Measurements from ENCODE around the gene HS3ST4.

Gene HS3ST4

DNA sequence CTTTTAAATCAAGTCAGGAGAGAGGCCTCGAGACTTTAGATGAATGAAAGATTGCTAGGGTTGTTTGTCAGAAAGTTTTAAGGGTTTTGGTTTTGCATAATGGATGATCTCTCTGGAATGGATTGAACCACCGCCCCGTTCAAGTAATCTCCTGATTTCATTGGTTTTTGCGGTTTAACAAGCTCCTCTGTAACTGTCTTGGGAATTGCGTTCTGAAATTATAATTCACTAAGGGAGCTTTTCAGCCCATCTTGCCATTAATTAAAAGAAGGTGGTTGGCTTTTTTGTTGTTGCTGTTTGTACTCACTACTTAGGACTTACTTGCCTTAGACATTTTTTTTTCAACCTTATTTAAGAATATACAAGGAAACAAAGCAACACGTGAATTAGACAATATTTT is 8.8 kb downstream of the HS3ST4 start:
- H3K27me3 ChIP-seq (ENCODE audit: low read depth, low read length): peaks cover under 1% of the 10 kb centered on the region
- H3K4me1 ChIP-seq (ENCODE audit: control insufficient read depth in 1 of 2, insufficient read depth in 2 of 2, low read length in 2 of 2): no peaks in the 10 kb centered on the region
- no peaks in the 10 kb centered on the region for H3K36me3 ChIP-seq (ENCODE audit: control insufficient read depth in 1 of 2, insufficient read depth in 2 of 2, low read length in 2 of 2)
- no peak overlapping the region for H3K27ac ChIP-seq (ENCODE audit: low read length)
- H3K9me3 ChIP-seq (ENCODE audit: control insufficient read depth in 1 of 2, low read length in 2 of 2): no peaks in the 10 kb centered on the region
- H3K4me3 ChIP-seq (ENCODE audit: low read depth in 1 of 2, low read length in 2 of 2): no peak overlapping the region

DNA sequence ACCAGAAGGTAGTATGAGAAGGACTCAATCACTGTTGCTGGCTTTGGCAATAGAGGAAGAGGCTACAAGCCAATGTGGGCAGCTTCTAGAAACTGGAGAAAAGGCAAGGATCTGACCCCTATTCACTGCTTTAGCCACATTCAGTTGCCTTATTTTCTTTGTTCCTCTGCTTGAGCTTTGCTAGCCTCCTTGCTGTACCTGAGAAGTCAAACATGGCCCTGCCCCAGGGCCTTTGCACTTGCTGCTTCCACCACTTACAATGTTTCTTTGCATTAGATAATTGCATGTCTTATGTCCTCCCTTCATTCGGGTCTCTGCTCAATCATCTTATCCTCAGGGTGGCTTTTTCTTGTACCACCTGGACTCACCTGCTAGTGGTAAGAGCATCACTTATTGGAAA is 15.8 kb downstream of the HS3ST4 start:
- H3K9me3 ChIP-seq (ENCODE audit: control insufficient read depth in 1 of 2, low read length in 2 of 2): peaks cover 0 to 3% of the 10 kb centered on the region in 2 donors
- H3K27ac ChIP-seq (ENCODE audit: low read length): no peak overlapping the region
- H3K4me3 ChIP-seq (ENCODE audit: low read depth in 1 of 2, low read length in 2 of 2): no peak overlapping the region
- H3K27me3 ChIP-seq (ENCODE audit: low read depth, low read length): no peaks in the 10 kb centered on the region
- H3K4me1 ChIP-seq (ENCODE audit: control insufficient read depth in 1 of 2, insufficient read depth in 2 of 2, low read length in 2 of 2): no peaks in the 10 kb centered on the region
- H3K36me3 ChIP-seq (ENCODE audit: control insufficient read depth in 1 of 2, insufficient read depth in 2 of 2, low read length in 2 of 2): no peaks in the 10 kb centered on the region

DNA sequence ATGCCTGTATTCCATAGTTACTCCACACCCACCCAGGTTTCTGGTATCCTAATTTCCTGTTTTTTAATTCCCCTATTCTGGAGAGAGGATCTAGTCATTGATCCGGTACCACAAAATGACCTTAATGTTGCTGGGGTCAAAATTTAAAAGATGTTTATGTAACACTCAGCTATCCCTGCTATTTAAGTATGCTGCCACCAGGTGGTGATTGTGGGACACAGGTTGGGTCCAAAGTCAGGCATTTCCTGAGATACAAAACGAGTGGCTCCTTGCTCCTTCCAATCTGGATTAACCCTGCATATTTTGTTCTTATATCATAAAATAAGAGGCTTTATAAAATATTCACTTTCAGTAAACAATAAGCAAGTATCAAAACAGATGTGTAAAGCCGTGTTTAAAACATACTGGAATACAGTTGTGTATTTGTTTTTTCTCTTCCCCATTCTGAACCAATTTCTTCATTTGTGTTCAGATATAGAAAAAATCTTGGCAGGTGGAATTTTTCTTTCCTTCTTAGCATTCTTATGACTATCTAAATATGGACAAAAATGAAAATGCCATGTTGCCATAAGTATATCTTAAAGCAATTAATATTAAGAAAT is 16.3 kb downstream of the HS3ST4 start:
- peaks cover 0 to 3% of the 10 kb centered on the region in 2 donors for H3K9me3 ChIP-seq (ENCODE audit: control insufficient read depth in 1 of 2, low read length in 2 of 2)
- no peaks in the 10 kb centered on the region for H3K4me1 ChIP-seq (ENCODE audit: control insufficient read depth in 1 of 2, insufficient read depth in 2 of 2, low read length in 2 of 2)
- H3K27ac ChIP-seq (ENCODE audit: low read length): no peak overlapping the region
- H3K4me3 ChIP-seq (ENCODE audit: low read depth in 1 of 2, low read length in 2 of 2): no peak overlapping the region
- no peaks in the 10 kb centered on the region for H3K27me3 ChIP-seq (ENCODE audit: low read depth, low read length)
- no peaks in the 10 kb centered on the region for H3K36me3 ChIP-seq (ENCODE audit: control insufficient read depth in 1 of 2, insufficient read depth in 2 of 2, low read length in 2 of 2)

DNA sequence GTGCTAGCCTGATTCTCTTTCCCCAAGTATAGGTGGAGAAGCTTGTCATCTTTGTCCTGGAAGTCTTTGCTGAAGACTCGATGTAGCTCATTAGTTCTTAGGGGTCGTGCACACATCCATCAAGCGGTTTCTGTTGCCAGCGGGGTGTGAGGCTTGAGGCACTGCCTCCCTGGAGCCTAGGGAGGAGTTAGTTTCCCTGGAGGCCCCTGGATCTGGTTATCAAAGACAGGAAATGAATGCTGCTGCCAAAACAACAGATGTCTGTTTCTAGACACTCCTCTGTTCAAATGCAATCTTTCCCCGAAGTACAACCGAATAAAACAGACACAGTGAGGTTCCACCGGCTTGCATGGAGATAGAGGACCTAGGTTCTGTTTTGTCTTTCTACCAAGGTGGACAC is 17.5 kb downstream of the HS3ST4 start:
- Histone ChIP-seq H3K9me3 (ENCODE audit: control insufficient read depth in 1 of 2, low read length in 2 of 2) (peaks cover 0 to 3% of the 10 kb centered on the region in 2 donors), H3K4me3 (ENCODE audit: low read depth in 1 of 2, low read length in 2 of 2) (no peak overlapping the region), H3K27me3 (ENCODE audit: low read depth, low read length) (no peaks in the 10 kb centered on the region), H3K4me1 (ENCODE audit: control insufficient read depth in 1 of 2, insufficient read depth in 2 of 2, low read length in 2 of 2) (no peaks in the 10 kb centered on the region), H3K36me3 (ENCODE audit: control insufficient read depth in 1 of 2, insufficient read depth in 2 of 2, low read length in 2 of 2) (no peaks in the 10 kb centered on the region), H3K27ac (ENCODE audit: low read length) (no peak overlapping the region)

DNA sequence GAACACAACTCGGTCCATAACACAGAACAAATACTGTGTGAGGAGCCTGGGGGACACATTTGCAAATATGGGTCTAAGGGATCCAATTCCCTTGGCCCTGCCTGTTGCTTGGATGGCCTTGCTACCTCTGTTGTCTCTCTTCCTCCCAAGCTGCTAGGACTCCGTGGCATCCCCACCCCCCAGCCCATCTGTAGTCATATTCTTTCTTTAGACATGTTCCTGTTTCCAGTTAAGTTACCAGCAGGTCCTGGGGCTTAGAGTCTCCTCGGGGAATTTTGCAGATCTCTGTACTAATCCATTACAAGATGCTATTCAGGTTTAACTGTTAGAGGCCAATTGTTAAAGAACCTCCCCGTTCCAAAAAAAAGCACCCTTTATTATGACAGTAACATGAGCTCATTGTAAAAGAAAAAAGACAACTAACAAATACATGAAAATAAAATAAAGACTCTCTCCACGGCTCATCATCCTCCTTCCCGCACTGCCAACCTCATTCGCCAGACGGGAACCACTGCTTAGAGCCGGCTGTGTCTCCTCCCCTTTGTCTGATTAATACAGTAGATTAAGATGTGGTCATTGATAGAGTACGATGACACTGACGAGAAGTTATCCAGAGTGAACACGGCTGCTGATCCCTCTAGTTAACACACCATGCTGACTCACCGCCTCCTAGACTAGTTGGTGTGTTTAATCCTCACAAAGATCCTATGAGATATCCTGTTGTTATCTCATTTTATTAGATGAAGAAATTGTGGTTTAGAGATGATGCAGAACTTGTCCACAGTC is 22.2 kb downstream of the HS3ST4 start:
- no peak overlapping the region for H3K27ac ChIP-seq (ENCODE audit: low read length)
- H3K36me3 ChIP-seq (ENCODE audit: control insufficient read depth in 1 of 2, insufficient read depth in 2 of 2, low read length in 2 of 2): no peaks in the 10 kb centered on the region
- no peaks in the 10 kb centered on the region for H3K9me3 ChIP-seq (ENCODE audit: control insufficient read depth in 1 of 2, low read length in 2 of 2)
- H3K4me1 ChIP-seq (ENCODE audit: control insufficient read depth in 1 of 2, insufficient read depth in 2 of 2, low read length in 2 of 2): no peaks in the 10 kb centered on the region
- H3K27me3 ChIP-seq (ENCODE audit: low read depth, low read length): no peaks in the 10 kb centered on the region
- no peak overlapping the region for H3K4me3 ChIP-seq (ENCODE audit: low read depth in 1 of 2, low read length in 2 of 2)

DNA sequence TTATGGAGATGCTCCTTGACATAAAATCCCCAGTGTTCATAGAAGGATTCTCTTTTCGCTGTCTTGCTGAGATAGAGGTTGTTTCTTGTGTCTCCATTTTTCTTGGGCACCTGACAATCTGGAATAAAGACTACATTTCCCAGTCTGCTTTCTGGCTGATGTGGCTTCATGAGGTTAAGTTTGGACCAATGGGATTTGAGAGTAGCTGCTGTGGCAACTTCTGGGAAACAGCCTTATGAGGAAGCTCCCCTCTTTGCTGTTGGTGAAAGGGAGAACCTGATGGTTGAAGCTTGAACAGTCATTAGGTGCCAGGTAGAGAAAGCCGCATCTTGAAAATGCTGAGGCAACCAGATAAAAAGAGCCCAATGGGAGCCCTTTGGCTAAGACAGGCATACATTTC is 24.4 kb downstream of the HS3ST4 start:
- H3K36me3 ChIP-seq (ENCODE audit: control insufficient read depth in 1 of 2, insufficient read depth in 2 of 2, low read length in 2 of 2): no peaks in the 10 kb centered on the region
- H3K4me3 ChIP-seq (ENCODE audit: low read depth in 1 of 2, low read length in 2 of 2): no peak overlapping the region
- no peaks in the 10 kb centered on the region for H3K4me1 ChIP-seq (ENCODE audit: control insufficient read depth in 1 of 2, insufficient read depth in 2 of 2, low read length in 2 of 2)
- no peak overlapping the region for H3K27ac ChIP-seq (ENCODE audit: low read length)
- H3K27me3 ChIP-seq (ENCODE audit: low read depth, low read length): no peaks in the 10 kb centered on the region
- no peaks in the 10 kb centered on the region for H3K9me3 ChIP-seq (ENCODE audit: control insufficient read depth in 1 of 2, low read length in 2 of 2)

DNA sequence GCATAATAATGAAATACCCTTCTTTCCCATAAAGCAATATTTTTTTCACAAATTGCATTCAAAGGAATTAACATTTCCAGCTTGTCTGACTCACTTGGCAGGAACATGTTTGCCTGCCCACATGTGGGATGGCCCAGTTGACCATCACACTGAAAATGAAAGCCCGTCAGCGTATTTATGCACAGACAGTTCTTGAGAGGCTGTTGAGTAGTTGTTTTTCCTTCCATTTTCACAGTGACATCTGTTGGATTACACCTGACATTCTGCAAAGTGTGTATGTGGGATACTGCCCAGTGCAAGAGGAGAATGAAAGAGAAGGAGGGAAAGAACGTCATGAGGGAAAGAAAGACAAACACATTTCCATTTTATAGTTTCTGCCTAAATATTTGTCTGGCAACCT is 29.7 kb downstream of the HS3ST4 start:
- H3K9me3 ChIP-seq (ENCODE audit: control insufficient read depth in 1 of 2, low read length in 2 of 2): no peaks in the 10 kb centered on the region
- H3K27ac ChIP-seq (ENCODE audit: low read length): no peak overlapping the region
- no peaks in the 10 kb centered on the region for H3K27me3 ChIP-seq (ENCODE audit: low read depth, low read length)
- no peaks in the 10 kb centered on the region for H3K36me3 ChIP-seq (ENCODE audit: control insufficient read depth in 1 of 2, insufficient read depth in 2 of 2, low read length in 2 of 2)
- H3K4me1 ChIP-seq (ENCODE audit: control insufficient read depth in 1 of 2, insufficient read depth in 2 of 2, low read length in 2 of 2): no peaks in the 10 kb centered on the region
- no peak overlapping the region for H3K4me3 ChIP-seq (ENCODE audit: low read depth in 1 of 2, low read length in 2 of 2)

DNA sequence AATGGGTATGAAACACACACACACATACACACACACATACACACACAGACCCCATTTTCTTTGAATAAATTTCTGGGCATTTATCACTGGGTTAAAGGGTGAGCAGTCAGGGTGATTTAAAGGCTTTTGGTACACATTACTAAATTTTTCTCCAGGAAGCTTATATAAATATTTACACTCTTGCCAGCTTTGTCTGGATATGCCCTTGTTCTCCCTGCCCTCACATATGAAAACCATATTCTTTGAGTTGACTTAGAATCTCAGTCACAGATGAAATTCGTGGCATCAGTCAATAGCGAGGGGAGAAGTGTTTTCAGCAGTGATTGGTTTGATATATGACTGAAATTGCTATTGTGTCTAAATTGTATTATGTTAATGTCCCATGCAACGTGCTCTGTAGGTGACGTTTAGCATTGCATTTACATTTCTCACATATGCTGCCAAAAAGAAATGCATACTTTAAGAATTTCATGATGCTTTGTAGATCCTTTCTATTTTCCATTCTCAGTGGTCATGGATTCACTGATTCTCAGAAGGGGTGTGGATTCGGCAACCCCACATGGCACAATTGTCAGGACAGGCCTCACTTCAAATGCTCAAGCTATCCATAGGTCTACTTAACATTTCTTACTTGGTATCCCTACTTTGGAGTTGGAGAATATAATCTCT is 34.8 kb downstream of the HS3ST4 start:
- no peaks in the 10 kb centered on the region for H3K27me3 ChIP-seq (ENCODE audit: low read depth, low read length)
- H3K4me1 ChIP-seq (ENCODE audit: control insufficient read depth in 1 of 2, insufficient read depth in 2 of 2, low read length in 2 of 2): no peaks in the 10 kb centered on the region
- no peaks in the 10 kb centered on the region for H3K9me3 ChIP-seq (ENCODE audit: control insufficient read depth in 1 of 2, low read length in 2 of 2)
- no peak overlapping the region for H3K4me3 ChIP-seq (ENCODE audit: low read depth in 1 of 2, low read length in 2 of 2)
- H3K27ac ChIP-seq (ENCODE audit: low read length): no peak overlapping the region
- no peaks in the 10 kb centered on the region for H3K36me3 ChIP-seq (ENCODE audit: control insufficient read depth in 1 of 2, insufficient read depth in 2 of 2, low read length in 2 of 2)

DNA sequence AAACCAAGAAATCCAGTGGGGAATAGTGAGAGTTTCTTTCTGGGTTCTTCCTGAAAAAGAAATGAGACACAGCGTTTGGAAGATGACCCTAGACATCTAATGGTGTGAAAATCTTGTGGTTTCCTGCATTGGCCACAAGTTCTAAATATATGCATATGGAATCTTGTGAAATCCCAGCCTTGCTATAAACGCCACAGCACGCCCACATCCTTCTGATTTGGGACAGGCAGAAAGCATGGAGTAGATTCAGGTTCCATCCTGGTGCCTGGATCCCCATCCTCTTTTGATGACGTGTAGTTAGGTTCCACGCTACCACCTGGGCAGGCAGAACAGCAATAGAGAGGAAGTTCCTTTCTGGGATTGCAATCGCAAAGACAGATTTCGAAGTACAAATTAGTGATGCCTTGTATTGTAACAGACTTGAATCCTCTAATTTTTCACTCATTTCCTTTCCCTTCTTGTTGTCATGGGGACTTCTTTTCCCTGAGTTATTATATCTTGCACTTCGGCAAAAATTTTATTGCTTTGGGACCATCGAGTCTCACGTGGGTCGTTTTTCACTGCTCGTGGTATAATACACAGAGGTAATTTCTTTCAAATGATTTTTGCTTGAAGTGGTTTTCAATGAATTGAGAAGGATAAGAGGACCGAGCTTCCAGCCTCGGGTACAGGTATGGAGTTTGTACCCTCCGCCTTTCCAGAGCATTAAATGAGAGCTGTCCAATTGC is 37.6 kb downstream of the HS3ST4 start:
- Histone ChIP-seq H3K4me3 (ENCODE audit: low read depth in 1 of 2, low read length in 2 of 2) (no peak overlapping the region), H3K27me3 (ENCODE audit: low read depth, low read length) (no peaks in the 10 kb centered on the region), H3K4me1 (ENCODE audit: control insufficient read depth in 1 of 2, insufficient read depth in 2 of 2, low read length in 2 of 2) (no peaks in the 10 kb centered on the region), H3K27ac (ENCODE audit: low read length) (no peak overlapping the region), H3K9me3 (ENCODE audit: control insufficient read depth in 1 of 2, low read length in 2 of 2) (no peaks in the 10 kb centered on the region), H3K36me3 (ENCODE audit: control insufficient read depth in 1 of 2, insufficient read depth in 2 of 2, low read length in 2 of 2) (no peaks in the 10 kb centered on the region)

DNA sequence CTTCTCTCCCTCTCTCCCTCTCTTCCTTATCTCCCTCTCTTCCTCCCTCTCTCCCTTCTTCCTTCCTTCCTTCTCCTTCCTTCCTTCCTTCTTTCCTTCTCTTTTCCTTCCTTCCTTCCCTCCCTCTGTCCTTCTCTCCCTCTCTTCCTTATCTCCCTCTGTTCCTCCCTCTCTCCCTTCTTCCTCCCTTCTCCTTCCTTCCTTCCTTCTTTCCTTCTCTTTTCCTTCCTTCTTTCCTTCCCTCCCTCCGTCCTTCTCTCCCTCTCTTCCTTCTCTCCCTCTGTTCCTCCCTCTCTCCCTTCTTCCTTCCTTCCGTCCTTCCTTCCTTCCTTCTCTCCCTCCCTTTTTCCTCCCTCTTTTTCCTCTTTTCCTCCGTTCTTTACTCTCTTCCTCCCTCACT is 38.6 kb downstream of the HS3ST4 start:
- Histone ChIP-seq H3K4me3 (ENCODE audit: low read depth in 1 of 2, low read length in 2 of 2) (no peak overlapping the region), H3K27ac (ENCODE audit: low read length) (no peak overlapping the region), H3K27me3 (ENCODE audit: low read depth, low read length) (no peaks in the 10 kb centered on the region), H3K4me1 (ENCODE audit: control insufficient read depth in 1 of 2, insufficient read depth in 2 of 2, low read length in 2 of 2) (no peaks in the 10 kb centered on the region), H3K36me3 (ENCODE audit: control insufficient read depth in 1 of 2, insufficient read depth in 2 of 2, low read length in 2 of 2) (no peaks in the 10 kb centered on the region), H3K9me3 (ENCODE audit: control insufficient read depth in 1 of 2, low read length in 2 of 2) (no peaks in the 10 kb centered on the region)

Data from muscle layer of duodenum (tissue), 2 donors.